OCI-LY1 (cell line): ENCODE measurements around the gene ARID5B.

ENCODE experiments used
- H2AFZ ChIP-seq: fragments of 200-600 bp; sonication (generic), shearing (Covaris generic); 2 replicates; pipeline ENCODE4 v1.6.0; 2014; ENCODE audit warnings: antibody characterized with exemption, mild to moderate bottlenecking, low read length
- H3F3A ChIP-seq: fragments of 200-600 bp; sonication (generic), shearing (Covaris generic); 2 replicates; pipeline ENCODE4 v1.6.0; 2014; ENCODE audit warnings: mild to moderate bottlenecking, antibody characterized with exemption, low read length, moderate library complexity; ENCODE audit not compliant: insufficient read depth
- H3K27ac ChIP-seq: fragments of 200-600 bp; sonication (generic); 2 replicates; pipeline ENCODE4 v1.5.1; 2014; ENCODE audit warnings: low read length, mixed run types, mild to moderate bottlenecking, low read depth; ENCODE audit not compliant: poor library complexity, severe bottlenecking
- H3K27me3 ChIP-seq: fragments of 200-600 bp; sonication (generic); 2 replicates; pipeline ENCODE4 v1.6.0; 2014; ENCODE audit warnings: antibody characterized with exemption, mild to moderate bottlenecking, low read length, moderate library complexity; ENCODE audit not compliant: insufficient read depth
- H3K36me3 ChIP-seq: fragments of 200-600 bp; sonication (generic); 2 replicates; pipeline ENCODE4 v1.6.1; 2014; ENCODE audit warnings: mild to moderate bottlenecking, antibody characterized with exemption, low read length, moderate library complexity, mixed read lengths; ENCODE audit not compliant: insufficient read depth
- H3K4me1 ChIP-seq: fragments of 200-600 bp; sonication (generic); 2 replicates; pipeline ENCODE4 v1.5.1; 2014; ENCODE audit warnings: mild to moderate bottlenecking, low read length, moderate library complexity; ENCODE audit not compliant: insufficient read depth, severe bottlenecking
- H3K4me2 ChIP-seq: fragments of 200-600 bp; sonication (generic), shearing (Covaris generic); 2 replicates; pipeline ENCODE4 v1.6.1; 2014; ENCODE audit warnings: low read length
- H3K4me3 ChIP-seq: fragments of 200-600 bp; sonication (generic); 2 replicates; pipeline ENCODE4 v1.5.1; 2014; ENCODE audit warnings: low read length, low read depth, mild to moderate bottlenecking, mixed read lengths; ENCODE audit not compliant: poor library complexity, severe bottlenecking
- H3K79me2 ChIP-seq: fragments of 200-600 bp; shearing (Covaris generic); 2 replicates; pipeline ENCODE4 v1.6.1; 2016; ENCODE audit warnings: mixed run types, low read length, mixed read lengths; ENCODE audit not compliant: insufficient read depth
- H3K9ac ChIP-seq: fragments of 200-600 bp; sonication (generic), shearing (Covaris generic); 2 replicates; pipeline ENCODE4 v1.6.1; 2014; ENCODE audit warnings: mild to moderate bottlenecking, low read length, mixed read lengths
- H3K9me2 ChIP-seq: fragments of 200-600 bp; sonication (generic), shearing (Covaris generic); 2 replicates; pipeline ENCODE4 v1.6.1; 2014; ENCODE audit warnings: low read depth, mild to moderate bottlenecking, low read length, mixed read lengths
- H3K9me3 ChIP-seq: fragments of 200-600 bp; shearing (Covaris generic); 2 replicates; pipeline ENCODE4 v1.6.1; 2014; ENCODE audit warnings: low read length, mixed read lengths
- H4K20me1 ChIP-seq: fragments of 200-600 bp; sonication (generic), shearing (Covaris generic); 2 replicates; pipeline ENCODE4 v1.6.0; 2016; ENCODE audit warnings: mild to moderate bottlenecking, low read length; ENCODE audit not compliant: insufficient read depth
- EZH2 ChIP-seq: fragments of 200-600 bp; sonication (generic), shearing (Covaris generic); IDR thresholded peaks from 2 replicates; pipeline ENCODE4 v1.8.0; 2017; ENCODE audit warnings: borderline replicate concordance, mixed run types, mild to moderate bottlenecking, antibody characterized with exemption, low read length, moderate library complexity, mixed read lengths
- TF ChIP-seq, protein P1 (sequence below): fragments of 200-600 bp; sonication (generic), shearing (Covaris generic); IDR thresholded peaks from 2 replicates; pipeline ENCODE4 v1.5.1; 2017; ENCODE audit warnings: mild to moderate bottlenecking, antibody characterized with exemption, low read length, moderate library complexity, mixed read lengths

Gene ARID5B

DNA sequence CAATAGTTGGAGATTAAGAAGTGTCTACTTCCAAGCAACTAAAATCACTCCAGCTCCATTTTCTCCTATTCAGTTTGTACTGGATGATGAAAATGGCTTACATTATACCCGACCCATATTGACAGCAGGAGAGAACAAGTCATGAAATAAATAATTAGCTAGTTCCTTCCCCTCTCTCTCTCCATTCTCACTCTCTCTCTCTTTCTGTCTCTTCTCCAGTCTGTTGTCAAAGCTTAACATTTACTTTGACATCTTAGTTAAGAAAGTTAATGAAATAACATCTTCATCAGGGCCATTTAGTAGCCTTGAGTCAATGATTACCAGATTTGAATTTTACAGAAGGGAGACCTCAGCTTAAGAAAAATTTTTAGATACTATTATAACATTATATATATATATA lies 138.5 kb downstream of the ARID5B start:
- Histone ChIP-seq H3K36me3 (no peaks in the 10 kb centered on the region), H3K27me3 (no peaks in the 10 kb centered on the region), H3K4me2 (peak overlapping the region; percentile 27), H3K4me3 (no peak overlapping the region), H3K9me2 (no peaks in the 10 kb centered on the region), H3F3A (no peaks in the 10 kb centered on the region), H3K4me1 (peaks cover 97% of the 10 kb centered on the region), H3K9ac (peak overlapping the region; percentile 71), H3K9me3 (no peaks in the 10 kb centered on the region), H3K79me2 (peaks cover 23% of the 10 kb centered on the region; the same call in 1 of the 2 replicates), H2AFZ (no peak overlapping the region), H3K27ac (peak overlapping the region; percentile 93), H4K20me1 (no peaks in the 10 kb centered on the region)
- TF ChIP-seq, protein P1, sequence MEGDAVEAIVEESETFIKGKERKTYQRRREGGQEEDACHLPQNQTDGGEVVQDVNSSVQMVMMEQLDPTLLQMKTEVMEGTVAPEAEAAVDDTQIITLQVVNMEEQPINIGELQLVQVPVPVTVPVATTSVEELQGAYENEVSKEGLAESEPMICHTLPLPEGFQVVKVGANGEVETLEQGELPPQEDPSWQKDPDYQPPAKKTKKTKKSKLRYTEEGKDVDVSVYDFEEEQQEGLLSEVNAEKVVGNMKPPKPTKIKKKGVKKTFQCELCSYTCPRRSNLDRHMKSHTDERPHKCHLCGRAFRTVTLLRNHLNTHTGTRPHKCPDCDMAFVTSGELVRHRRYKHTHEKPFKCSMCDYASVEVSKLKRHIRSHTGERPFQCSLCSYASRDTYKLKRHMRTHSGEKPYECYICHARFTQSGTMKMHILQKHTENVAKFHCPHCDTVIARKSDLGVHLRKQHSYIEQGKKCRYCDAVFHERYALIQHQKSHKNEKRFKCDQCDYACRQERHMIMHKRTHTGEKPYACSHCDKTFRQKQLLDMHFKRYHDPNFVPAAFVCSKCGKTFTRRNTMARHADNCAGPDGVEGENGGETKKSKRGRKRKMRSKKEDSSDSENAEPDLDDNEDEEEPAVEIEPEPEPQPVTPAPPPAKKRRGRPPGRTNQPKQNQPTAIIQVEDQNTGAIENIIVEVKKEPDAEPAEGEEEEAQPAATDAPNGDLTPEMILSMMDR: no peak
- TF ChIP-seq EZH2: no peak

DNA sequence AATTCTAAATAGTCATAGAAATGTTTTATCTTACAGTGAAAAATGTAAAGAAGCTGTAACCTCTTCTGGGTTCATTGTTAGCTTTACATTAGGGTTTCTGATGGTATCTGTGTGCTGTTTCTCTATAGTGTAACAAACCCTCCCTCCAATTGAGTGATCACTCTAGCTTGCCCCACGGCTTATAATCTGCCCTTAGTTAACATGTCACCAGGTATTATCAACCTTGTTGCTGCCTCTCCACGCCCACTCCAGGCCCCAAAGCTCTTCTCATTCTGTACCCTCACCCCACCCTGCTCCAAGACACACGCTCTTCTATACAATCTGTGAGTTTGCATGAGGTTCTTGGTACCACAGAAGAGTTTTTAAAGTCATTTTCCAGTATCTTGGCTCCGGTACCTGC lies 139.4 kb downstream of the ARID5B start:
- no peak for TF ChIP-seq EZH2
- peaks cover 2% of the 10 kb centered on the region; the same call in 1 of the 2 replicates for H3F3A ChIP-seq
- H3K9ac ChIP-seq: peak overlapping the region; percentile 35
- H4K20me1 ChIP-seq: no peaks in the 10 kb centered on the region
- no peak overlapping the region for H2AFZ ChIP-seq
- H3K36me3 ChIP-seq: no peaks in the 10 kb centered on the region
- H3K4me2 ChIP-seq: peak overlapping the region; percentile 7; the same call in 1 of the 2 replicates
- H3K9me3 ChIP-seq: no peaks in the 10 kb centered on the region
- no peaks in the 10 kb centered on the region for H3K27me3 ChIP-seq
- H3K9me2 ChIP-seq: no peaks in the 10 kb centered on the region
- peak overlapping the region; percentile 93 for H3K27ac ChIP-seq
- H3K4me1 ChIP-seq: peaks cover 97% of the 10 kb centered on the region
- peaks cover 18% of the 10 kb centered on the region; the same call in 1 of the 2 replicates for H3K79me2 ChIP-seq
- no peak overlapping the region for H3K4me3 ChIP-seq

DNA sequence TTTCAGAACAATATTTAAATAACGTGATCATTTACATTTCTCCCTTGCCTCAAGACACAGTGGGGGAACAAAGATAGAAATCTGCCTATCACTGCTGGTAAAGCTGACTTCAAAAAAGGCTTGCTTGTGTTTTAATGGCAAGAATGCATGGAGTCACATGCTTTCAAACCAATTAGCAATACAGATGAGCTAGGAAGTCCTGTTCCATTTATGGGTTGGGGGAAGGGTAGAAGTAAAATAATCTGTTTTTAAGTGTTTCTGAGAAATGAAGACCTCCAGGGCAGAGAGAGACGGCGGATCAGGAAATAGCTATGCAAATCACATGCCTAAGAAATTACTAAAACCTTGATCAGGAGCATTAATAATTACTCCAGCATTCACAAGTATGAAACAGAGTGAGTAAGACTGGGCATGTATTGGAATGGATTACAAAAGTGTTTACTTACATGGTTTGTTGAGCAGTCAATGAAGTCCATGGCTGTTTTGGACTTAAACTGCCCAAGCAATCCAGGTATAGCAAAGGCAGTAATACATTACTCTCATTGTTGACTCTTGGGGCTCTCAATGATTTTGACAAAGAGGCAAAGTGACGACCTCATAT lies 142.0 kb downstream of the ARID5B start:
- Histone ChIP-seq H4K20me1 (no peaks in the 10 kb centered on the region), H3K4me1 (peaks cover 97% of the 10 kb centered on the region), H3K9ac (no peak overlapping the region), H3F3A (peaks cover 13% of the 10 kb centered on the region; the same call in 1 of the 2 replicates), H3K9me2 (no peaks in the 10 kb centered on the region), H3K4me3 (no peak overlapping the region), H3K4me2 (peak overlapping the region; percentile 18; the same call in 1 of the 2 replicates), H3K36me3 (no peaks in the 10 kb centered on the region), H3K79me2 (peaks cover 16% of the 10 kb centered on the region), H3K27me3 (no peaks in the 10 kb centered on the region), H2AFZ (no peak overlapping the region), H3K27ac (peak overlapping the region; percentile 94), H3K9me3 (no peaks in the 10 kb centered on the region)
- TF ChIP-seq, protein P1: no peak
- no peak for TF ChIP-seq EZH2

DNA sequence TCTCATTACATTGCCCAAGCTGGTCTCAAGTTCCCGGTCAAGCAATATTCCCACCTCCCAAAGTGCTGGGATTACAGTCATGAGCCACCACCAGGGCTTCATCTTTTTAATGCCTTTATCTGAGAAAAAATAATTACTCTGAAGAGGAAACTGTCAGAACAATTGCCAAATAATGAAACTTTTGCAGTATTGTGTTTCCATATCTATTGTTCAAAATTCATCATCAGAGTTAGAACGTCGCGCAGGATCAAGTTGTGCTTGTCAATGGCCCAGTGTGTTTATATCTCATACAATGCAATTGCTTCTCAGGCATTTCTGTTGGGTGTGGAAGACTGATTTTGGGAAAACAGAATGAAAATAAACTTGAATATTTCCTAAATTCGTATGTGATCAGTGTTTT lies 143.1 kb downstream of the ARID5B start:
- peaks cover 13% of the 10 kb centered on the region; the same call in 1 of the 2 replicates for H3F3A ChIP-seq
- H3K4me3 ChIP-seq: no peak overlapping the region
- H4K20me1 ChIP-seq: no peaks in the 10 kb centered on the region
- H3K27ac ChIP-seq: peak overlapping the region; percentile 94
- no peaks in the 10 kb centered on the region for H3K36me3 ChIP-seq
- no peaks in the 10 kb centered on the region for H3K9me3 ChIP-seq
- H3K4me1 ChIP-seq: peaks cover 97% of the 10 kb centered on the region
- no peaks in the 10 kb centered on the region for H3K9me2 ChIP-seq
- H3K79me2 ChIP-seq: peaks cover 21% of the 10 kb centered on the region
- H2AFZ ChIP-seq: no peak overlapping the region
- 0 out of 2 replicates have a peak overlapping the region, but pooled peaks have one; percentile 94 for H3K4me2 ChIP-seq
- TF ChIP-seq EZH2: no peak
- TF ChIP-seq, protein P1: no peak
- peak overlapping the region; percentile 10; the same call in 1 of the 2 replicates for H3K9ac ChIP-seq
- H3K27me3 ChIP-seq: no peaks in the 10 kb centered on the region
